NCI-H2227 treated with DMSO at 0.1 percent for 48 hours (cell line): ENCODE data around the gene NNT.
"Not testable (repeated sequence)": the region's sequence is repeated elsewhere in the genome, so short reads cannot be mapped to it uniquely, and the experiment has no call there.

Source experiments
- DNase-seq: peaks from one replicate; lab custom pipeline; 2025; lab: John Stamatoyannopoulos, UW

Gene NNT

GRCh38 chr5:43602461-43603343 is at the start of gene NNT:
NNT (plus strand) TSS chr5:43603180; CDS start chr5:43609196, 6,016 bp downstream.
- peak; percentile 93 for DNase-seq

DNA sequence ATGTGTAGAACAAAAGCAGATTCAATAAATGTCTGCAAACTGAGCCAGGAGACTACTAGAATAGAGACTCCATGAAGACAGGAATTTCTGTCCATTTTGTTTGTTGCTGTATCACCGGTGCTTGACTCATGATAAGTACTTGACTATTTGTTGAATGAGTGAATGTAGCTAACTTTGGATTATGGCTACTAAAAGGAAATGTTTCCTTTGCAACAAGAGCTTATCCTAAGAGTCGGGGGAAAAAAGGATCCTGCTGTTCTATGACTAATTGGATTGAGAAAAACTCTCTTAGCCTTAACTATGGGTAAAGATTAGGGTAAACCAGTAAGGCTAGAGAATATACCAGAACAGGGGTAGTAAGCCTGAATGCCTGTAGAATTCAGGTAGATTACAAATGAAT is 49.6 kb upstream of the NNT start:
- no peak for DNase-seq

GRCh38 chr5:43554497-43554896 is 48.5 kb upstream of the NNT start:
- no peak for DNase-seq

GRCh38 chr5:43555895-43556606 is 46.9 kb upstream of the NNT start:
- DNase-seq, result peak; percentile 66

GRCh38 chr5:43556607-43556856 is 46.4 kb upstream of the NNT start:
- DNase-seq, result not testable (repeated sequence)

GRCh38 chr5:43556857-43557542 is 46.0 kb upstream of the NNT start, which contains the start of gene PAIP1:
PAIP1 (minus strand) TSS chr5:43557077; CDS start chr5:43556846, 231 bp downstream.
- DNase-seq, result peak; percentile 89

- no peak for DNase-seq
Measured at GRCh38 chr5:43560128-43560527, 42.9 kb upstream of the NNT start.

DNA sequence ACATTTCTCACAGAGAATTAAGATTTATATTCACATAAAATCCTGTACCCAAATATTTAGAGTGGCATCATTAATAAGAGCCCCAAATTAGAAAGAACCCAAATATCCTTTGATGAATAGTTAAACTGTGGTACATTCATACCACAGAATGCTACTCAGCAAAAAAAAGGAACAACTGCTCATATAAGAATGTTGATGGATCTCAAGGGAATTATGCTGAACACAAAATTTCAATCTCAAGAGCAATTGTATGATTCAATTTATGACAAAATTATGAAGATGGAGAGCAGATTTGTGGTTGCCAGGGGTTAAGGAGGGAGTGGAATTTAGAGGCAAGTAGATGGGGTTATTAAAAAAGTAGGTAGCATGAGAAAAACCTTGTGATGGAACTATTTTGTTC is 41.6 kb upstream of the NNT start:
- no peak for DNase-seq

DNA sequence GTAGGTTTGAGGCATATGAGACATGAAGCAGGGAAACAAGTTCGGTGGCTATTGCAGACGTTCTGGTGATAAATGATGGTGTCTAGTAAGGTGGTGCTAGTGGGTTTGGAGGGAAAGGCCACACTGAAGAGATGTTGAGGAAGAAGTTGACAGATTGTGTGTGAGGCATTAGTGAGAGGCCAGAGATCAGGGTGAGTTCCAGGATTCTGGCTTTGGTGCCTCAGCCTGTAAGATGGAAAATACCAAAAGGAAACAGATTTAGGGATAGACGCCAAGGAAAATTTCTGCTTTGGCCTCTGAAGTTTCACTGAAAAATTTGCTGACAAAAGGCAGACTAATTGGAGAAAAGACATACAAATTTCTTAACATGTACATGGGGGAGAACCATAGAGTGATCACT is 39.7 kb upstream of the NNT start:
- no peak for DNase-seq

GRCh38 chr5:43564289-43564850 is 38.6 kb upstream of the NNT start:
- no peak for DNase-seq

DNA sequence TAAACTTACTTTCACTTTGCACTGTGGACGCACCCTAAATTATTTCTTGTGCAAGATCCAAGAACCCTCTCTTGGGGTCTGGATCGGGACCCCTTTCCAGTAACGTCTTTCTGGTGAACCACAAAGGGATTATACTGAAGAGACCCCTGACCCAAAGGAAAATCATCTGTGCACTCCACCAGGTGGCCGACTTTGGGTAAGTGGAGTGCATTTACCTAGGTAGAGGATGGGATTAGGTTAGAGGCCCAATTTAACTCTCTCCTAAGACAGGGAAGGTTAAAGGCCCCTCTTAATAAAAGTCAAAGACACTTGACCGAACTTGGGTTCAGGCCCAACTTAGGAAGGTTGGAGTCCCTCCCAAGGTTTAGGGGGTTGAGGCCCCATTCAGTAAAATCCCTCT is 37.9 kb upstream of the NNT start:
- no peak for DNase-seq

DNA sequence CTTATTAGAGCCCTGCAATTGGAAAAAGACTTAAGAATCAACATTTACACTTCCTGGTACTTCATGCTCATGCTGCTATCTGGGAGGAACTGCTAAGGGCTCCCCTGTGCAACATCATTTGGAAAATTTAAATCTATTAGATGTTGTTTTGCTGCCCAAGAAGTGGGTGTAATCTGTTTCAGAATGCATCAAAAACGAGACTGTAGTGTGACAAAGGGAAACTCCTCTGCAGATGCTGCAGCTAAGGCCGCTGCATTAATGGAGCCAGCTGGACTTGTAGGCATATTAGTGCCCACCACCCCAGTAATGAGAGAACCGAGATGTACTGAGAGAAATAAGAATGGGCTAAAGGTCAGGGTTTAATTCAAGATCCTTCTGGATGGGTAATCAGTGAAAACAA is 35.0 kb upstream of the NNT start:
- DNase-seq, result no peak

DNA sequence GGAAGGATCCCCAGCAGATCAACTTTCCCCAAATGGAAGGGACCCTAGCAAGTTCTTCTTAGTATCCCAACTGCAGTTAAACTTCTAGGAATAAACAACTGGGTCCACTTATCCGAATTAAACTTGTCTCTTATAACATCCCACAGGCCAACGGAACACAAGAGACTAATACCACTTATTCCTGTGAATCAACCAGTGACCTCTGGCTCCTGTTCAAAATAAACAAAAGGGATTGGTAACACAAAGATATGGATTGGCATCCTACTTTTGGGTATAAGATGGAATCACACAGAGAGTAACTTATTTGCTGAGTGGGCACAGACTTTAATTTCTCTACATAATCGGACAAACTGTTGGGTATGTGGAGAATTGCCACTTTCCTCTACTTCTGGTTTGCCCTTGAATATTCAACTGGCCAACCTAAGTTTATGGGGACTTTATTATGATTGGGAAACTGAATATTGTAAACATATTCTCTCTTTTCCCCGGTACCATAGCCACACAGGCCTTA is 33.7 kb upstream of the NNT start:
- no peak for DNase-seq

DNA sequence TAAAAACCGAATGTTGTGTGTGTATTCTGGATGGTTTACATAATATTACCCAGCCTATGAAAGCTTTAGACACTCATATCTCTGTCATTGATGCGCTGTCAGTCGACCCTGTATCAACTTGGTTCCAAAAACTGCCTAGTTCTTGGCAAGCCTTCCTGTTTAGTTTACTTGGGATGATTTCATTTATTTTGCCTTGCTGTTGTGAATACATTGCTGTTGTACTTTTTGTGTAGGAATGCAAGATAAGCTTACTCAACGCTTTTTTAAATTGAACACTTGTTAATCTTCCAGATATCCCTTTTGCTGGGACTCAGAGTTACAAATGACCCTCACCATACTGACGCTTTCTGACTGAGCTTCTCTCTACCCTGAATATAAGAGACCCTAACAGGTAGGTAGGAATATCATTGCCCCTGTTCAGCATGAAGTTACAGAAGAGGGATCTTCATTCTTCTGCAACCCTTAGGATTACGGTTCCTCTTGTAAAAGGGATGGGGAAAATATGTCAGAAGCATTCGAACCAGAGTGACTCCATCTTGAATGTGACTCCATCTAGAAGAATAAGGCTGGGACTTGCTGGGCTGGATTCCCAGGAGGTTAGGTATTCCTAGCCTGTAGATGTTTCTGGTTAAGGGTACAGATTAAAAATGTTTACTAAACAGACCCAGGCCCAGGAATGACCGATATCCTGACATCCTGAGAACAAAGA is 32.4 kb upstream of the NNT start:
- no peak for DNase-seq

DNA sequence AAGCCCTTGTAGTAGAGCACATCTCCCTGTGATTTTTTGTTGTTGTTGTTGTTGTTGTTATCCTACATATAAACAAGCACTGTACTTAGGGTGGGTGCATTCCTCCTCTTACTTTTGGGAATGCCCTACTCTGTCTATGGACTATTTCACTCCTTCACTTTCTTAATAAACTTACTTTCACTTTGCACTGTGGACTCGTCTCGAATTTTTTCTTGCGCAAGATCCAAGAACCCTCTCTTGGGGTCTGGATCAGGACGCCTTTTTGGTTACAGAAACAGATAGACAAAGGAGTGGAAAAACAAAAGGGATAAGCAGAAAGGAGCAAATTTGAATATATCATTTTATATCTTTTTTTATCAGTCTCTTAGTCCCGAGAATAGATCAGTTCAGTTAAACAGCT is 31.7 kb upstream of the NNT start:
- no peak for DNase-seq

GRCh38 chr5:43572357-43572756 is 30.6 kb upstream of the NNT start:
- no peak for DNase-seq

GRCh38 chr5:43573058-43573457 is 29.9 kb upstream of the NNT start:
- no peak for DNase-seq

DNA sequence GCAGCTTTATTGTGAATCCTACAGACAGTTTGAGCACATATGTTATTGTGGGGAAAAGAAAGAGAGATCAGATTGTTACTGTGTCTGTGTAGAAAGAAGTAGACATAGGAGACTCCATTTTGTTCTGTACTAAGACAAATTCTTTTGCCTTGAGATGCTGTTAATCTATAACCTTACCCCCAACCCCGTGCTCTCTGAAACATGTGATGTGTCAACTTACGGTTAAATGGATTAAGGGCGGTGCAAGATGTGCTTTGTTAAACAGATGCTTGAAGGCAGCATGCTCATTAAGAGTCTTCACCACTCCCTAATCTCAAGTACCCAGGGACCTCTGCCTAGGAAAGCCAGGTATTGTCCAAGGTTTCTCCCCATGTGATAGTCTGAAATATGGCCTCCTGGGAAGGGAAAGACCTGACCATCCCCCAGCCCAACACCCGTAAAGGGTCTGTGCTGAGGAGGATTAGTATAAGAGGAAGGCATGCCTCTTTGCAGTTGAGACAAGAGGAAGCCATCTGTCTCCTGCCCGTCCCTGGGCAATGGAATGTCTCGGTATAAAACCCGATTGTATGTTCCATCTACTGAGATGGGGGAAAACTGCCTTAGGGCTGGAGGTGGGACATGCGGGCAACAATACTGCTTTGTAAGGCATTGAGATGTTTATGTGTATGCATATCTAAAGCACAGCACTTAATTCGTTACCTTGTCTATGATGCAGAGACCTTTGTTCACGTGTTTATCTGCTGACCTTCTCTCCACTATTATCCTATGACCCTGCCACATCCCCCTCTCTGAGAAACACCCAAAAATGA is 22.4 kb upstream of the NNT start:
- not testable (repeated sequence) for DNase-seq

GRCh38 chr5:43581398-43581797 is 21.6 kb upstream of the NNT start:
- DNase-seq, result no peak

DNA sequence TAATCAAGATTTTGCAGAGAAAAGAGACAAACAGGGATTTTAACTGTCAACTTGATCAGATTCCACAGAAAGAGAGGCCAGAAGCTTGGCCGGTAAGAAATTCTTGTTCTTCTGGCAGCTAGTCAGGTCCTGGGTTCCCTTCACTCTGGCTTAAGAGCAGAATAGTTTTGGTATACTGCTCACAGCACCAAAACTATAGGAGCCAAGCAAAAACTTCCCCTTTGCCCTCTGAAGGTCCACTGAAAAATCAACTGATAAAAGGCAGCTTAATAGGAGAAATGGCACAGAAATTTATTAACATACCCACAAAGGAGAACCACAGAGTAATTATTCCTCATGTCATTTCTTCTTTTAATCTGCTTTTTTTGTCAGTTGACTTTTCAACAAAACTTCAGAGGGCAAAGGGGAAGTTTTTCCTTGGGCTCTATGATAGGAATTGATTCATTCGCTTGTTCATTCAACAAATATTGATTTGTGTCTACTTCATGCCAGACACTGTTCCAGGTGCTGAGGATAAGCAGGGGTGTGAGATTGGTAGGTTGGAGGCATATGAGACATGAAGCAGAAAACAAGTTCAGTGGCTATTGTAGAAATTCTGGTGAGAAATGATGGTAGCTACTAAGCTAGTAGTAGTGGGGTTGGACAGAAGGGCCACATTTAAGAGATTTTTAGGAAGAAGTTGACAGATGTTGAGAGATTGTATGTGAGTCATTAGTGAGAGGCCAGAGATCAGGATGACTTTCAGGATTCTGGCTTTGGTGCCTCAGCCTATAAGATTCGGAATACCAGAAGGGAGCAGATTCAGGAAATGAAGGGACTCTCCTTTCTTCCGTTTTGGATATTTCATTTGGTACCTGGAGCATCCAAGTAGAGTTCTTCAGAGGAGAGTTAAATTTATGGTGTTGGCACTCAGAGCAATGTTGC is 20.6 kb upstream of the NNT start:
- no peak for DNase-seq
